ENCODE results near the gene SOX10. TPM values are rescaled to one million over a fixed set of nuclear protein-coding genes. Genes with fewer than 3 reads are reported as not detected.

Gene SOX10
- polyA plus RNA-seq, 3 donors = not detected

DNA sequence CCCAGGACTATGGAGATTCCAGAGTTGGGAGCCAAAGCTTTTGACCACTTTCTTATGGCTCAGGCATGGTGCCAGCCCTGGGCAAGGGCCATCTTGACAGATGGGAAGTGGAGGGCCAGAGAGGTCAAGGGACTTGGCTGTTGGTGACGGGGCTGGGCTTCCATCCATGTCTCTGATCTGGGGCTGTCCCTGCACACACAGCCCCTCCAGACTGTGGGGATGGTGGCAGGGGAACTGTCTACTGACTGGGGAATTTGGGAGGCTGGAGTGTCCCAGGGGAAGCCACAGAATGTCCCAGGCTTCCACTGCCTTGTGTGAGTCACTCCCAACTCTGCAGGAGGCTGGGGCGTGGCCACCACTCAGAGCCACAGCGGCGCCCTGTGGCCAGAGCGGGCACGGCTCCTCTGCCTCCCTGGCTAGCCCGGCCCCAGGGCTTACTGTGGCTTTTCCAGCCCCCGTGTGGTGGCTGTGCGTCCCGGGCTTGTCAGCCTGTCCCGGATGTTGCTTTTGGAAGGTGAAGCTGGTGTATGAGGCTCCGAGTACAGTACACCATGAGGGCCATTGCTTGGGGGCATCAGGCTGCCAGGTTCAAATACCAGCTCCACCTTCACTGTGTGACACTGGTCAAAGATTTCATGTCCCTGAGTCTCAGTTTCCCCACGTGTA lies 50.5 kb downstream of the SOX10 start:
- no peak overlapping the region for H3K27ac ChIP-seq (ENCODE audit: low read depth in 1 of 2, low read length in 2 of 2)
- Mint-ChIP-seq H3K27ac (peak overlapping the region in 4 of 7 donors; percentile 40 to 69 (median 54)), H3K36me3 (peaks cover 33 to 51% of the 10 kb centered on the region in 2 donors), H3K4me3 (no peak overlapping the region), H3K9me3 (no peaks in the 10 kb centered on the region), H3K27me3 (ENCODE audit: low read depth in 3 of 3) (peaks cover 0 to 3% (median 0%) of the 10 kb centered on the region in 3 donors), H3K4me1 (peaks cover 10% of the 10 kb centered on the region)
- H3K4me1 ChIP-seq (ENCODE audit: control insufficient read depth in 1 of 2, insufficient read depth in 2 of 2, low read length in 2 of 2) = peaks cover 6 to 8% of the 10 kb centered on the region in 2 donors
- H3K79me2 ChIP-seq (ENCODE audit: insufficient read depth, low read length) = no peaks in the 10 kb centered on the region
- no peaks in the 10 kb centered on the region for H4K20me1 ChIP-seq (ENCODE audit: insufficient read depth, low read length)
- H3K9ac ChIP-seq (ENCODE audit: insufficient read depth, low read length, poor library complexity, severe bottlenecking) = no peak overlapping the region
- H3K4me3 ChIP-seq (replicated peaks in 1 of 3; ENCODE audit: low read depth in 2 of 3, low read length in 3 of 3) = no peak overlapping the region
- WGBS (ENCODE audit: insufficient coverage) = 3% methylated on average over 10 of the region's 13 CpGs
- no peak overlapping the region for H3K4me2 ChIP-seq (replicated peaks; ENCODE audit: extremely low read depth, low read length, poor library complexity, severe bottlenecking)
- H3K9me3 ChIP-seq (replicated peaks in 1 of 2; ENCODE audit: control insufficient read depth in 1 of 2, insufficient read depth in 1 of 2, low read length in 2 of 2) = no peaks in the 10 kb centered on the region
- peaks cover 31% of the 10 kb centered on the region in 2 donors for H3K36me3 ChIP-seq (replicated peaks in 1 of 2; ENCODE audit: control insufficient read depth in 1 of 2, insufficient read depth in 2 of 2, low read length in 2 of 2)
- H2AFZ ChIP-seq (ENCODE audit: insufficient read depth, low read depth, low read length, poor library complexity, severe bottlenecking) = peak overlapping the region; percentile 24
- H3K27me3 ChIP-seq (ENCODE audit: control insufficient read depth in 2 of 2, insufficient read depth in 2 of 2, low read length in 2 of 2) = no peaks in the 10 kb centered on the region
- TF ChIP-seq, protein P1, sequence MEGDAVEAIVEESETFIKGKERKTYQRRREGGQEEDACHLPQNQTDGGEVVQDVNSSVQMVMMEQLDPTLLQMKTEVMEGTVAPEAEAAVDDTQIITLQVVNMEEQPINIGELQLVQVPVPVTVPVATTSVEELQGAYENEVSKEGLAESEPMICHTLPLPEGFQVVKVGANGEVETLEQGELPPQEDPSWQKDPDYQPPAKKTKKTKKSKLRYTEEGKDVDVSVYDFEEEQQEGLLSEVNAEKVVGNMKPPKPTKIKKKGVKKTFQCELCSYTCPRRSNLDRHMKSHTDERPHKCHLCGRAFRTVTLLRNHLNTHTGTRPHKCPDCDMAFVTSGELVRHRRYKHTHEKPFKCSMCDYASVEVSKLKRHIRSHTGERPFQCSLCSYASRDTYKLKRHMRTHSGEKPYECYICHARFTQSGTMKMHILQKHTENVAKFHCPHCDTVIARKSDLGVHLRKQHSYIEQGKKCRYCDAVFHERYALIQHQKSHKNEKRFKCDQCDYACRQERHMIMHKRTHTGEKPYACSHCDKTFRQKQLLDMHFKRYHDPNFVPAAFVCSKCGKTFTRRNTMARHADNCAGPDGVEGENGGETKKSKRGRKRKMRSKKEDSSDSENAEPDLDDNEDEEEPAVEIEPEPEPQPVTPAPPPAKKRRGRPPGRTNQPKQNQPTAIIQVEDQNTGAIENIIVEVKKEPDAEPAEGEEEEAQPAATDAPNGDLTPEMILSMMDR (IDR thresholded peaks at IDR 0.05) = peak; percentile 94
- intact Hi-C loops (cut with micrococcal nuclease) = loop anchor here in 1 of 2 donors (5.0 kb wide), 1 partner anchor 42 kb away; no protein-coding TSS in a partner anchor
- peak; percentile 79 to 97 (median 91) for DNase-seq

- Histone ChIP-seq H4K20me1 (ENCODE audit: insufficient read depth, low read length) (no peaks in the 10 kb centered on the region), H3K9me3 (replicated peaks in 1 of 2; ENCODE audit: control insufficient read depth in 1 of 2, insufficient read depth in 1 of 2, low read length in 2 of 2) (no peaks in the 10 kb centered on the region), H3K4me2 (replicated peaks; ENCODE audit: extremely low read depth, low read length, poor library complexity, severe bottlenecking) (no peak overlapping the region), H3K27me3 (ENCODE audit: control insufficient read depth in 2 of 2, insufficient read depth in 2 of 2, low read length in 2 of 2) (no peaks in the 10 kb centered on the region), H3K4me3 (replicated peaks in 1 of 3; ENCODE audit: low read depth in 2 of 3, low read length in 3 of 3) (no peak overlapping the region), H3K9ac (ENCODE audit: insufficient read depth, low read length, poor library complexity, severe bottlenecking) (no peak overlapping the region), H3K36me3 (replicated peaks in 1 of 2; ENCODE audit: control insufficient read depth in 1 of 2, insufficient read depth in 2 of 2, low read length in 2 of 2) (peaks cover 30 to 31% of the 10 kb centered on the region in 2 donors), H2AFZ (ENCODE audit: insufficient read depth, low read depth, low read length, poor library complexity, severe bottlenecking) (no peak overlapping the region), H3K27ac (ENCODE audit: low read depth in 1 of 2, low read length in 2 of 2) (no peak overlapping the region), H3K4me1 (ENCODE audit: control insufficient read depth in 1 of 2, insufficient read depth in 2 of 2, low read length in 2 of 2) (peaks cover 6 to 8% of the 10 kb centered on the region in 2 donors), H3K79me2 (ENCODE audit: insufficient read depth, low read length) (no peaks in the 10 kb centered on the region)
- DNase-seq = no peak
- H3K4me1 Mint-ChIP-seq = peaks cover 10% of the 10 kb centered on the region
- 91% methylated on average over 19 of the region's 21 CpGs for WGBS (ENCODE audit: insufficient coverage)
- no peaks in the 10 kb centered on the region for H3K9me3 Mint-ChIP-seq
- H3K36me3 Mint-ChIP-seq = peaks cover 39 to 55% of the 10 kb centered on the region in 2 donors
- TF ChIP-seq, protein P1 (IDR thresholded peaks at IDR 0.05) = no peak
- H3K27me3 Mint-ChIP-seq (ENCODE audit: low read depth in 3 of 3) = peaks cover 0 to 3% (median 0%) of the 10 kb centered on the region in 3 donors
- H3K27ac Mint-ChIP-seq = peak overlapping the region in 3 of 7 donors; percentile 18 to 53 (median 50)
- no peak overlapping the region for H3K4me3 Mint-ChIP-seq
- intact Hi-C loops (cut with micrococcal nuclease) = loop anchor here in 1 of 2 donors (5.0 kb wide), 1 partner anchor 41 kb away; no protein-coding TSS in a partner anchor
Measured at GRCh38 chr22:37932821-37933578, 51.4 kb downstream of the SOX10 start.

Measured in CD14-positive monocyte (primary cell).